GM19328 (cell line): ENCODE data around the gene PPID.
"Not testable (repeated sequence)": the region's sequence is repeated elsewhere in the genome, so short reads cannot be mapped to it uniquely, and the experiment has no call there.

Source experiments
- ATAC-seq: cut with Tn5 transposase; IDR thresholded peaks from one replicate; pipeline ENCODE4 v1.9.1; 2021; ENCODE audit warnings: mild to moderate bottlenecking, moderate library complexity; ENCODE audit not compliant: unreplicated experiment

The PPID gene

GRCh38 chr4:158722917-158723793 is at the start of gene PPID:
Gene PPID, minus strand, starts transcription at chr4:158723396. Its CDS starts 108 bp downstream, at chr4:158723288.
- peak; percentile 94 for ATAC-seq

DNA sequence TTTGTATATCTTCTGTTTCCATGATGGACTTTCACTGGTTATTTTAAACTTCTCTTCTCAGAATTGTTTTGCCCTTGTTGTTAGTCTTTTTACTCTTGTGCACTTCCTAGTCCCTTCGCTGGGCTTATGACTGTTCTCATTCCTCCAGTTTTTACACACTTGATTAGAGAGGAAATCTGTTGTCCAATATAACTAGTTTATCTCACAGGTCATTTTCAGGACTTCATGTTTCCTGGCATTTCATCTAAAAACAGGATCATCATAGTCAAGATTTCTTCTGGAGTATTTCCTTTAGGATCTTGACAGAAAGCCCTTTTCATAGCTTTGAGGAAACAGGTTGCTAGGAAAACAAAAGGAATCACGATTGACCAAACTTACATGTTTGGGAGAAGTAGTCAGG is 48.6 kb upstream of the PPID start:
- ATAC-seq, result no peak

DNA sequence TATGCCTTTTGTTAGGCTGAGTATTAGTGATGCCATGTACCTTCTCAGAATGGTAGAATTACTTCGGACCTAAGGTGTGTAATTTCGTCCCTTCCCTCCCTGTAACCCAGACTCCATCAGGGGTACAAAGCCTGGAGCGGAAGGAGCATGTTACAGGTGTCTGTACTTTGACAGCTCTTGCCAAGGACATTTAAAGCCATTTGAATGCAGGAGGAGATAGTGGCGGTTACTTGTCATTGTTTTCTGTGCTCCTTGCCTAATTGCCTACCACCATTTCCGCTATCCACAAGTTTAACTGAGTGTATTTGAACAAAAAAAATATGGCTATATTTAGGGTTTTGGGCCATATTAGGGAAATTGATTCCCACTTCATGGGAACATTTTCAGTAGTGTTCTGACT is 47.5 kb upstream of the PPID start:
- no peak for ATAC-seq

- ATAC-seq, result peak; percentile 25
Observed at GRCh38 chr4:158769175-158769921, 46.2 kb upstream of the PPID start.

- peak; percentile 77 for ATAC-seq
Observed at GRCh38 chr4:158768555-158769174, 45.5 kb upstream of the PPID start, which contains the start of gene FNIP2. Gene FNIP2, plus strand, starts transcription at chr4:158769026. Its CDS starts 187 bp downstream, at chr4:158769213.

GRCh38 chr4:158767451-158767850 is 44.3 kb upstream of the PPID start:
- no peak for ATAC-seq

- no peak for ATAC-seq
Observed at GRCh38 chr4:158766434-158767044, 43.3 kb upstream of the PPID start.

DNA sequence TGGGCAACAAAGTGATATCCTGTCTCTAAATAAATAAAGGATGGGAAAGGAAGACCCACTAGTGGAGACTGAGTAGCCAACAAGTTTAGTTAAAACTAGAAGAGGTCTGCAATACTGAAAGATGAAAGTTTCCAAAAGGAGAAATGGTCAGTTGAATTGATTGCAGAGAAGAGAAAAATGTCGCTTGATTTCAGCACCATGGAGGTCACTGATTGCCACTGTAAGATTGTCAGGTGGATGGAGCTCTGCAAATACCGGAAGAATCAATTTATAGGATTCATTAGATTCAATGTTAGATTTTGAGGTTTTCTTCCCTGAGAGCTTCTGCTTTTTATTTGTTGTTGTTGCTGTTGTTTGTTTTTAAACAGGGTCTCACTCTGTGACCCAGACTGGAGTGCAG is 40.3 kb upstream of the PPID start:
- no peak for ATAC-seq

DNA sequence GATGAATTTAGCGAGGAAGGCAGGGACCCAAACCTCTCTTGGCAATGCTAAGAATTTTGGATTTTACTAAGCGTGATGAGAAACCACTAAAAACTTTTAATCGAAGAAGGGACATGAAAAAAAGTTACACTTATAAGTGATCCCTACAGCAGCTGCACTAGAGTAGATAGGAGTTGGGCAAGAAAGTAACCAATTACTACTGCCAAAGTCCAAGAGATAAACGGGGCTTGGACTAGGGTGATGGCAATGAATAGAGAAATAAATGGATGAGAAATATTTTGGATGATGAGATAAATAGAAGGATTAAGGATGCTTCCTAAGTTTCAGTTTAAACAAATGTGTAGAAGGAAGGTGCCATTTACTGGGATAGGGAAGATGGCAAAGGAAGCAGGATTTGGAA is 39.4 kb upstream of the PPID start:
- no peak for ATAC-seq

GRCh38 chr4:158760866-158761265 is 37.7 kb upstream of the PPID start:
- ATAC-seq, result no peak

GRCh38 chr4:158759539-158759938 is 36.3 kb upstream of the PPID start:
- ATAC-seq, result not testable (repeated sequence)

DNA sequence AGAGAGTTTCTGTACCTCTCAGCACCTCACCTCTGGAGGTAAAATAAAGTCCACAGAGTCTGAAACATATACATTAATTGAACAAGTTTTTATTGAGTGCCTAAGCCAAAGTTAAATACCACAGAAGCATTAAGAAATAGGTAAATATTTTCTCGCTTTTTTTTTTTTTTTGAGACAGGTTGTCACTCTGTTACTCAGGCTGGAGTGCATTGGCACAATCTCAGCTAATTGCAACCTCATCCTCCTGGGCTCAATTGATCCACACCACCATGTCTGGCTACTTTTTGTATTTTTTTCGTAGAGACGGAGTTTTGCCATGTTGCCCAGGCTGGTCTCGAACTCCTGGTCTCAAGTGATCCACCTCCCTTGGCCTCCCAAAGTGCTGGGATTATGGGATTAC is 35.5 kb upstream of the PPID start:
- no peak for ATAC-seq

GRCh38 chr4:158758142-158758541 is 34.9 kb upstream of the PPID start:
- no peak for ATAC-seq

DNA sequence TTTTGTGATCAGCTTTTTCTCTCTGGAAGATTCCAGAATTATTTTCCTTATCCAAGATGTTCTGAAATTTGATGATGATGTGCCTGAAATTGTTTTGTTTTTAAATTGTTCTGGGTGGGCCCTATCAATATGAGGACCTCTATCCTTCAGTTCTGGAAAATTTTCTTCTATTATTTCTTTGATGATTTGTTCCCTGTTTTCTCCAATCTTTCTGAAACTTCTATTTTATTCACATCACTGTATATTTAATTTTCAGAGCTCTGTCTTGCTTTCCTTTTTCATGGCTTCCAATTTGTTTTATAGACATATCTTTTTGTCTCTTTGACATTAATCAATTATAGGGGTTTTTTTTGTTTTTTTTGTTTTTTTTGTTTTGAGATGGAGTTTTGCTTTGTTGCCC is 33.4 kb upstream of the PPID start:
- no peak for ATAC-seq

DNA sequence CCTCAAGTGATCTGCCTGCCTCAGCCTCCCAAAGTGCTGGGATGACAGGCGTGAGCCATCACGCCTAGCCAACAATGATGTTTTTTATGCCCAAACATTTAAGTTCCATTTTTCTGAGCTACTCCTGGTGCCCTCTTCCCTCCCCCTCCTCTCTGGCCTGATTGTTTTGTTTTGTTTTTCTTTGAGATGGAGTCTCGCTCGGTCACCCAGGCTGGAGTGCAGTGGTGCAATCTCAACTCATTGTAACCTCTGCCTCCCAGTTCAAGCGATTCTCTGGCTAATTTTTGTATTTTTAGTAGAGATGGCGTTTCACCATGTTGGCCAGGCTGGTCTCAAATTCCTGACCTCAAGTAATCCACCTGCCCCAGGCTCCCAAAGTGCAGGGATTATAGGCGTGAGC is 32.6 kb upstream of the PPID start:
- ATAC-seq, result not testable (repeated sequence)

GRCh38 chr4:158754385-158755180 is 31.4 kb upstream of the PPID start:
- ATAC-seq, result no peak

GRCh38 chr4:158750379-158750778 is 27.2 kb upstream of the PPID start:
- ATAC-seq, result no peak

- ATAC-seq, result not testable (repeated sequence)
Observed at GRCh38 chr4:158746537-158746936, 23.3 kb upstream of the PPID start.

- ATAC-seq, result no peak
Observed at GRCh38 chr4:158741326-158742021, 18.3 kb upstream of the PPID start.

DNA sequence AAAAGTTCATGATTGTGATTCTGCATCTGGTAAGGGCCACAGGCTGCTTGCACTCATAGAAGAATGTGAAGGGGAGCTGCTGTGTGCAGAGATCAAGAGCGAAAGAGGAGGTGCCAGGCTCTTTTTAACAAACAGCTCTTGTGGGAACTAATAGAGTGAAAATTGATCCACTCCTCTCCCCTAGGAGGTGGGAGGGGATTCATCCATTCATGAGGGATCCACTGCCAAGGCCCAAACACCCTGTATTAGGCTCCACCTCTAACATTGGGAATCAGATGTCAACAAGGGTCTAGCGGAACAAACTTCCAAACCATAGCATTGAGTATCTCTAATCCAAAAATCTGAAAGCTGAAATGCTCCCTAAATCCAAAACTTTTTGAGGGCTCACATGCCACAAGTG is 16.4 kb upstream of the PPID start:
- ATAC-seq, result no peak
